ENCODE data around the gene PLCB1.

Gene PLCB1

GRCh38 chr20:8735014-8735413, 602.9 kb downstream of the PLCB1 start:
- Histone ChIP-seq H3K27me3 (ENCODE audit: control insufficient read depth in 3 of 3, insufficient read depth in 3 of 3, low read depth in 1 of 3, low read length in 3 of 3) (no peaks in the 10 kb centered on the region), H2BK120ac (ENCODE audit: low read depth, low read length) (no peak overlapping the region), H3K23ac (ENCODE audit: low read depth, low read length, poor library complexity) (no peak overlapping the region), H2AK5ac (ENCODE audit: low read depth, low read length) (no peak overlapping the region), H2BK12ac (ENCODE audit: low read length) (no peak overlapping the region), H3K27ac (replicated peaks; ENCODE audit: low read length) (no peak overlapping the region), H3K9ac (ENCODE audit: low read depth, low read length, poor library complexity) (no peak overlapping the region), H3K9me3 (replicated peaks in 1 of 2; ENCODE audit: control insufficient read depth in 2 of 2, insufficient read depth in 1 of 2, low read depth in 1 of 2, low read length in 2 of 2) (no peaks in the 10 kb centered on the region), H3K14ac (ENCODE audit: low read length) (no peak overlapping the region), H3K36me3 (replicated peaks in 1 of 2; ENCODE audit: control insufficient read depth in 2 of 2, insufficient read depth in 2 of 2, low read length in 2 of 2) (peaks cover 0 to 2% of the 10 kb centered on the region in 2 donors), H3K79me1 (ENCODE audit: low read depth, low read length) (no peaks in the 10 kb centered on the region), H3K4me2 (ENCODE audit: insufficient read depth, low read length, poor library complexity, severe bottlenecking) (no peak overlapping the region), H4K8ac (ENCODE audit: low read depth, low read length) (no peak overlapping the region), H2BK5ac (ENCODE audit: low read length) (no peak overlapping the region), H3K4me3 (ENCODE audit: low read length in 2 of 2) (no peak overlapping the region), H2AFZ (ENCODE audit: low read length) (no peak overlapping the region), H3K18ac (ENCODE audit: low read length) (no peak overlapping the region), H4K91ac (ENCODE audit: low read depth, low read length, poor library complexity) (no peak overlapping the region), H2BK15ac (ENCODE audit: low read length) (no peak overlapping the region), H3K4me1 (ENCODE audit: control insufficient read depth in 2 of 2, insufficient read depth in 1 of 2, low read depth in 1 of 2, low read length in 2 of 2) (no peaks in the 10 kb centered on the region), H3K4ac (ENCODE audit: low read length) (no peak overlapping the region)
- DNase-seq (ENCODE audit: low spot score), result no peak
- WGBS, 2 donors (ENCODE audit: extremely low coverage in 2 of 2, insufficient read length in 2 of 2, insufficient replicate concordance in 1 of 2), result no CpG with 5 or more reads among the region's 3 CpGs

GRCh38 chr20:8735674-8736073, 603.6 kb downstream of the PLCB1 start:
- H3K9me3 ChIP-seq (replicated peaks in 1 of 2; ENCODE audit: control insufficient read depth in 2 of 2, insufficient read depth in 1 of 2, low read depth in 1 of 2, low read length in 2 of 2), result no peaks in the 10 kb centered on the region
- no peaks in the 10 kb centered on the region for H3K79me1 ChIP-seq (ENCODE audit: low read depth, low read length)
- no peak overlapping the region for H2BK12ac ChIP-seq (ENCODE audit: low read length)
- H4K91ac ChIP-seq (ENCODE audit: low read depth, low read length, poor library complexity), result no peak overlapping the region
- H2BK5ac ChIP-seq (ENCODE audit: low read length), result no peak overlapping the region
- peaks cover 0 to 2% of the 10 kb centered on the region in 2 donors for H3K36me3 ChIP-seq (replicated peaks in 1 of 2; ENCODE audit: control insufficient read depth in 2 of 2, insufficient read depth in 2 of 2, low read length in 2 of 2)
- no peak overlapping the region for H3K9ac ChIP-seq (ENCODE audit: low read depth, low read length, poor library complexity)
- no peak overlapping the region for H4K8ac ChIP-seq (ENCODE audit: low read depth, low read length)
- H3K18ac ChIP-seq (ENCODE audit: low read length), result no peak overlapping the region
- H2AK5ac ChIP-seq (ENCODE audit: low read depth, low read length), result no peak overlapping the region
- no peak overlapping the region for H3K4me3 ChIP-seq (ENCODE audit: low read length in 2 of 2)
- H3K4me2 ChIP-seq (ENCODE audit: insufficient read depth, low read length, poor library complexity, severe bottlenecking), result no peak overlapping the region
- H3K23ac ChIP-seq (ENCODE audit: low read depth, low read length, poor library complexity), result no peak overlapping the region
- no peak overlapping the region for H2AFZ ChIP-seq (ENCODE audit: low read length)
- H3K4ac ChIP-seq (ENCODE audit: low read length), result no peak overlapping the region
- no peak overlapping the region for H2BK15ac ChIP-seq (ENCODE audit: low read length)
- no peak for DNase-seq (ENCODE audit: low spot score)
- H3K27ac ChIP-seq (replicated peaks; ENCODE audit: low read length), result no peak overlapping the region
- no peaks in the 10 kb centered on the region for H3K27me3 ChIP-seq (ENCODE audit: control insufficient read depth in 3 of 3, insufficient read depth in 3 of 3, low read depth in 1 of 3, low read length in 3 of 3)
- no peaks in the 10 kb centered on the region for H3K4me1 ChIP-seq (ENCODE audit: control insufficient read depth in 2 of 2, insufficient read depth in 1 of 2, low read depth in 1 of 2, low read length in 2 of 2)
- H2BK120ac ChIP-seq (ENCODE audit: low read depth, low read length), result no peak overlapping the region
- no peak overlapping the region for H3K14ac ChIP-seq (ENCODE audit: low read length)

- no peak overlapping the region for H2AK5ac ChIP-seq (ENCODE audit: low read depth, low read length)
- no peaks in the 10 kb centered on the region for H3K27me3 ChIP-seq (ENCODE audit: control insufficient read depth in 3 of 3, insufficient read depth in 3 of 3, low read depth in 1 of 3, low read length in 3 of 3)
- no peak overlapping the region for H4K8ac ChIP-seq (ENCODE audit: low read depth, low read length)
- H3K23ac ChIP-seq (ENCODE audit: low read depth, low read length, poor library complexity), result no peak overlapping the region
- H2BK120ac ChIP-seq (ENCODE audit: low read depth, low read length), result no peak overlapping the region
- H3K27ac ChIP-seq (replicated peaks; ENCODE audit: low read length), result no peak overlapping the region
- no peak overlapping the region for H4K91ac ChIP-seq (ENCODE audit: low read depth, low read length, poor library complexity)
- peaks cover 0 to 9% of the 10 kb centered on the region in 2 donors for H3K9me3 ChIP-seq (replicated peaks in 1 of 2; ENCODE audit: control insufficient read depth in 2 of 2, insufficient read depth in 1 of 2, low read depth in 1 of 2, low read length in 2 of 2)
- H3K4me2 ChIP-seq (ENCODE audit: insufficient read depth, low read length, poor library complexity, severe bottlenecking), result no peak overlapping the region
- H3K4ac ChIP-seq (ENCODE audit: low read length), result no peak overlapping the region
- no peak overlapping the region for H3K18ac ChIP-seq (ENCODE audit: low read length)
- H3K4me1 ChIP-seq (ENCODE audit: control insufficient read depth in 2 of 2, insufficient read depth in 1 of 2, low read depth in 1 of 2, low read length in 2 of 2), result no peaks in the 10 kb centered on the region
- H3K14ac ChIP-seq (ENCODE audit: low read length), result no peak overlapping the region
- H2BK5ac ChIP-seq (ENCODE audit: low read length), result no peak overlapping the region
- H3K36me3 ChIP-seq (replicated peaks in 1 of 2; ENCODE audit: control insufficient read depth in 2 of 2, insufficient read depth in 2 of 2, low read length in 2 of 2), result peaks cover 0 to 20% of the 10 kb centered on the region in 2 donors
- H2AFZ ChIP-seq (ENCODE audit: low read length), result no peak overlapping the region
- H3K4me3 ChIP-seq (ENCODE audit: low read length in 2 of 2), result no peak overlapping the region
- H3K79me1 ChIP-seq (ENCODE audit: low read depth, low read length), result no peaks in the 10 kb centered on the region
- H2BK15ac ChIP-seq (ENCODE audit: low read length), result no peak overlapping the region
- WGBS, 2 donors (ENCODE audit: extremely low coverage in 2 of 2, insufficient read length in 2 of 2, insufficient replicate concordance in 1 of 2), result no CpG with 5 or more reads among the region's 4 CpGs
- H2BK12ac ChIP-seq (ENCODE audit: low read length), result no peak overlapping the region
- no peak overlapping the region for H3K9ac ChIP-seq (ENCODE audit: low read depth, low read length, poor library complexity)
- no peak for DNase-seq (ENCODE audit: low spot score)
Measured at GRCh38 chr20:8740265-8740664, 608.2 kb downstream of the PLCB1 start.

- H3K27ac ChIP-seq (replicated peaks; ENCODE audit: low read length), result no peak overlapping the region
Measured at GRCh38 chr20:8744228-8744844, 612.3 kb downstream of the PLCB1 start.

More at GRCh38 chr20:8744228-8744844, 612.3 kb downstream of the PLCB1 start:
- Histone ChIP-seq H3K9me3 (replicated peaks in 1 of 2; ENCODE audit: control insufficient read depth in 2 of 2, insufficient read depth in 1 of 2, low read depth in 1 of 2, low read length in 2 of 2) (peaks cover 0 to 9% of the 10 kb centered on the region in 2 donors), H3K23ac (ENCODE audit: low read depth, low read length, poor library complexity) (no peak overlapping the region), H2BK5ac (ENCODE audit: low read length) (no peak overlapping the region), H2AFZ (ENCODE audit: low read length) (no peak overlapping the region), H3K4me1 (ENCODE audit: control insufficient read depth in 2 of 2, insufficient read depth in 1 of 2, low read depth in 1 of 2, low read length in 2 of 2) (no peaks in the 10 kb centered on the region), H3K18ac (ENCODE audit: low read length) (no peak overlapping the region), H2BK12ac (ENCODE audit: low read length) (no peak overlapping the region), H4K8ac (ENCODE audit: low read depth, low read length) (no peak overlapping the region), H2BK15ac (ENCODE audit: low read length) (no peak overlapping the region), H4K91ac (ENCODE audit: low read depth, low read length, poor library complexity) (no peak overlapping the region), H3K4me2 (ENCODE audit: insufficient read depth, low read length, poor library complexity, severe bottlenecking) (no peak overlapping the region), H2AK5ac (ENCODE audit: low read depth, low read length) (no peak overlapping the region), H3K27me3 (ENCODE audit: control insufficient read depth in 3 of 3, insufficient read depth in 3 of 3, low read depth in 1 of 3, low read length in 3 of 3) (no peaks in the 10 kb centered on the region), H3K79me1 (ENCODE audit: low read depth, low read length) (no peaks in the 10 kb centered on the region), H3K4ac (ENCODE audit: low read length) (no peak overlapping the region), H2BK120ac (ENCODE audit: low read depth, low read length) (no peak overlapping the region), H3K4me3 (ENCODE audit: low read length in 2 of 2) (no peak overlapping the region), H3K14ac (ENCODE audit: low read length) (no peak overlapping the region), H3K9ac (ENCODE audit: low read depth, low read length, poor library complexity) (no peak overlapping the region), H3K36me3 (replicated peaks in 1 of 2; ENCODE audit: control insufficient read depth in 2 of 2, insufficient read depth in 2 of 2, low read length in 2 of 2) (peaks cover 0 to 20% of the 10 kb centered on the region in 2 donors)
- no peak for DNase-seq (ENCODE audit: low spot score)
- no CpG with 5 or more reads among the region's 3 CpGs for WGBS, 2 donors (ENCODE audit: extremely low coverage in 2 of 2, insufficient read length in 2 of 2, insufficient replicate concordance in 1 of 2)

All from neuronal stem cell (in vitro differentiated cells).